Neural progenitor cell (in vitro differentiated cells): ENCODE data around the gene SPTAN1.

Source experiments
- EZH2 ChIP-seq: fragments of 200-600 bp; sonication (generic); IDR thresholded peaks from 2 replicates; pipeline ENCODE4 v1.6.1; 2017; ENCODE audit warnings: antibody characterized with exemption, mild to moderate bottlenecking, moderate library complexity
- EZH2phosphoT487 ChIP-seq: fragments of 200-600 bp; sonication (generic); IDR thresholded peaks from 2 replicates; pipeline ENCODE4 v1.6.1; 2017; ENCODE audit warnings: antibody characterized with exemption
- TF ChIP-seq, protein P1 (sequence below): fragments of 200-600 bp; sonication (generic); IDR thresholded peaks from 2 replicates; pipeline ENCODE4 v1.5.1; 2017; ENCODE audit warnings: antibody characterized with exemption, mild to moderate bottlenecking

DNA sequence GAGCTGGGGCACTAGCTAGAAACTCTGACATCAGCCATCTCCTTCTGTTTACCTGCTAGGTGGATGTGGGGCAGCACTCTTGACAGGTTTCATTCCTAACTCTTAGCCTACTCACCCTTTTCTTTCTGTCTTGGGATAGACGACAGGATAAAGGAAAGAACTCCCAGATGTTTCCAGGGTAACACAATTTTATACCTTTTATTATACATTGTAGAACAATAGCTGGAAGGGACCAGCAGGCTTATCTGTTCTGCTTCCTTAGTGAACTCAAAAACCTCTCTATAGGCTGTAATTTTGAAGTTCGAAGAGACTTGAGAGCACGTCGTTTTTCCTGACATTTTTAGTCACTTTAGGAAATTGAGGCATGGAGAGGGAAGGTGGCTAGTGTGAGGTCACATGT, 13.2 kb downstream of the SPTAN1 start:
- TF ChIP-seq, protein P1, sequence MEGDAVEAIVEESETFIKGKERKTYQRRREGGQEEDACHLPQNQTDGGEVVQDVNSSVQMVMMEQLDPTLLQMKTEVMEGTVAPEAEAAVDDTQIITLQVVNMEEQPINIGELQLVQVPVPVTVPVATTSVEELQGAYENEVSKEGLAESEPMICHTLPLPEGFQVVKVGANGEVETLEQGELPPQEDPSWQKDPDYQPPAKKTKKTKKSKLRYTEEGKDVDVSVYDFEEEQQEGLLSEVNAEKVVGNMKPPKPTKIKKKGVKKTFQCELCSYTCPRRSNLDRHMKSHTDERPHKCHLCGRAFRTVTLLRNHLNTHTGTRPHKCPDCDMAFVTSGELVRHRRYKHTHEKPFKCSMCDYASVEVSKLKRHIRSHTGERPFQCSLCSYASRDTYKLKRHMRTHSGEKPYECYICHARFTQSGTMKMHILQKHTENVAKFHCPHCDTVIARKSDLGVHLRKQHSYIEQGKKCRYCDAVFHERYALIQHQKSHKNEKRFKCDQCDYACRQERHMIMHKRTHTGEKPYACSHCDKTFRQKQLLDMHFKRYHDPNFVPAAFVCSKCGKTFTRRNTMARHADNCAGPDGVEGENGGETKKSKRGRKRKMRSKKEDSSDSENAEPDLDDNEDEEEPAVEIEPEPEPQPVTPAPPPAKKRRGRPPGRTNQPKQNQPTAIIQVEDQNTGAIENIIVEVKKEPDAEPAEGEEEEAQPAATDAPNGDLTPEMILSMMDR = no peak
- no peak for TF ChIP-seq EZH2
- TF ChIP-seq EZH2phosphoT487 = no peak
